ENCODE measurements around the gene RUSC1. TPM values are rescaled to one million over a fixed set of nuclear protein-coding genes. Genes with fewer than 3 reads are reported as not detected.

Gene RUSC1
- total and polyA plus RNA-seq, 2 donors (not counting 3 experiments of a cell fraction or from before 2014, with no cell fraction given): 42.4 to 46.6 TPM

DNA sequence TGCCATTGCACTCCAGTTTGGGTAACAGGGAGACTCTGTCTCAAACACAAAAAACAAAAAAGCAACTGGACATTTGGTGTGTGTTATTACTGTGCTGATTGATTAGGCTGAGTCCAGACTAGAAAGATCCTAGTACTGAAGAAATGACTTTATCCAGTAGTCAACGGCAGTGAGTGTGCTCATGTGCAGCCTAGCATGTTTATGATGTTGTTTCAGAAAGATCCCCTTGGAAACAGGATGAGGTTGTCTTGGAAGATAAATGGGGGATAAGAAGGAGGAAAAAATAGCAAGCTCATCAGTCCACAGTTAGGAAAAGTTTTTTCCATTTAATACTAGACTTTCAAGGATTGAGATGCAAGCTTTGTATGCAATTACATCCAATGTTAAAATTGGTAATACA, 14.3 kb downstream of the RUSC1 start:
- Histone ChIP-seq H2AFZ (ENCODE audit: low read depth, low read length) (no peak overlapping the region), H3K9me1 (replicated peaks; ENCODE audit: control insufficient read depth, extremely low read depth, insufficient read depth, low read length) (no peaks in the 10 kb centered on the region), H3K79me2 (ENCODE audit: control insufficient read depth, insufficient read depth, low read length) (no peaks in the 10 kb centered on the region), H3K4me1 (ENCODE audit: control insufficient read depth, extremely low read depth, insufficient read depth, low read length) (no peaks in the 10 kb centered on the region), H3K4me2 (ENCODE audit: insufficient read depth, low read length) (no peak overlapping the region), H4K20me1 (replicated peaks; ENCODE audit: control insufficient read depth, extremely low read depth, insufficient read depth, low read length) (no peaks in the 10 kb centered on the region), H3K27ac (ENCODE audit: insufficient read depth, low read depth, low read length) (no peak overlapping the region), H3K9me3 (replicated peaks; ENCODE audit: control insufficient read depth, insufficient read depth, low read length) (no peaks in the 10 kb centered on the region), H3K4me3 (replicated peaks in 1 of 3; ENCODE audit: insufficient read depth in 1 of 3, low read depth in 1 of 3, low read length in 3 of 3) (no peak overlapping the region), H3K27me3 (ENCODE audit: control insufficient read depth in 2 of 2, insufficient read depth in 2 of 2, low read length in 2 of 2) (no peaks in the 10 kb centered on the region), H3K9ac (replicated peaks; ENCODE audit: extremely low read depth, insufficient read depth, low read length) (no peak overlapping the region), H3K36me3 (ENCODE audit: control insufficient read depth in 2 of 2, extremely low read depth in 1 of 2, insufficient read depth in 2 of 2, low read length in 2 of 2) (peaks cover 5 to 20% of the 10 kb centered on the region in 2 experiments)
- FAIRE-seq (no peak), DNase-seq (ENCODE audit: low read depth, low spot score) (no peak)
- intact Hi-C loops (cut with micrococcal nuclease): no loop called here
- CTCF ChIA-PET: interaction anchor here (0.7 to 3.2 kb wide), 4 partner anchors 9 to 169 kb away, joined by 3 to 15 read pairs (median 6); no protein-coding TSS in a partner anchor
- TF ChIP-seq JUN (IDR thresholded peaks at IDR 0.05; ENCODE audit: borderline replicate concordance, insufficient read depth, insufficient read length, low read depth) (no peak), POLR2AphosphoS5 (IDR thresholded peaks at IDR 0.05; ENCODE audit: insufficient read depth, low read depth, low read length) (no peak), MYC (IDR thresholded peaks at IDR 0.05; ENCODE audit: low read depth, low read length) (no peak), POLR2A (IDR thresholded peaks at IDR 0.05; ENCODE audit: low read depth, low read length) (no peak), GATA2 (IDR thresholded peaks at IDR 0.05; ENCODE audit: insufficient read depth, insufficient read length, low read depth, low read length) (no peak), FOS (IDR thresholded peaks at IDR 0.05; ENCODE audit: borderline replicate concordance, insufficient read depth, low read length) (no peak), EZH2 (IDR thresholded peaks at IDR 0.05; ENCODE audit: borderline replicate concordance, low read depth, low read length, severe bottlenecking) (no peak)
- TF ChIP-seq, protein P1, sequence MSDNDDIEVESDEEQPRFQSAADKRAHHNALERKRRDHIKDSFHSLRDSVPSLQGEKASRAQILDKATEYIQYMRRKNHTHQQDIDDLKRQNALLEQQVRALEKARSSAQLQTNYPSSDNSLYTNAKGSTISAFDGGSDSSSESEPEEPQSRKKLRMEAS (IDR thresholded peaks at IDR 0.05; ENCODE audit: insufficient read depth, insufficient read length): no peak
- TF ChIP-seq, protein P2, sequence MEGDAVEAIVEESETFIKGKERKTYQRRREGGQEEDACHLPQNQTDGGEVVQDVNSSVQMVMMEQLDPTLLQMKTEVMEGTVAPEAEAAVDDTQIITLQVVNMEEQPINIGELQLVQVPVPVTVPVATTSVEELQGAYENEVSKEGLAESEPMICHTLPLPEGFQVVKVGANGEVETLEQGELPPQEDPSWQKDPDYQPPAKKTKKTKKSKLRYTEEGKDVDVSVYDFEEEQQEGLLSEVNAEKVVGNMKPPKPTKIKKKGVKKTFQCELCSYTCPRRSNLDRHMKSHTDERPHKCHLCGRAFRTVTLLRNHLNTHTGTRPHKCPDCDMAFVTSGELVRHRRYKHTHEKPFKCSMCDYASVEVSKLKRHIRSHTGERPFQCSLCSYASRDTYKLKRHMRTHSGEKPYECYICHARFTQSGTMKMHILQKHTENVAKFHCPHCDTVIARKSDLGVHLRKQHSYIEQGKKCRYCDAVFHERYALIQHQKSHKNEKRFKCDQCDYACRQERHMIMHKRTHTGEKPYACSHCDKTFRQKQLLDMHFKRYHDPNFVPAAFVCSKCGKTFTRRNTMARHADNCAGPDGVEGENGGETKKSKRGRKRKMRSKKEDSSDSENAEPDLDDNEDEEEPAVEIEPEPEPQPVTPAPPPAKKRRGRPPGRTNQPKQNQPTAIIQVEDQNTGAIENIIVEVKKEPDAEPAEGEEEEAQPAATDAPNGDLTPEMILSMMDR (IDR thresholded peaks at IDR 0.05; ENCODE audit: extremely low read depth in 1 of 2, insufficient read depth in 1 of 2, low read depth in 1 of 2, low read length in 2 of 2): no peak
- dilution Hi-C loops (cut with MboI; ENCODE audit: extremely low pct_ligation_motif_present, low sequenced_read_pairs): no loop called here
- BruUV-seq (replicated peaks): no TSS peak
- POLR2A ChIA-PET: interaction anchor here (0.7 kb wide), 1 partner anchor 86 kb away, joined by 6 read pairs; no protein-coding TSS in a partner anchor

Measured in endothelial cell of umbilical vein (primary cell).